ENCODE results near the gene ILF3. TPM values are rescaled to one million over a fixed set of nuclear protein-coding genes. Genes with fewer than 3 reads are reported as not detected.

Gene ILF3
- total and polyA plus RNA-seq, 2 donors (not counting 3 experiments of a cell fraction or from before 2014, with no cell fraction given): 186 to 459 TPM

DNA sequence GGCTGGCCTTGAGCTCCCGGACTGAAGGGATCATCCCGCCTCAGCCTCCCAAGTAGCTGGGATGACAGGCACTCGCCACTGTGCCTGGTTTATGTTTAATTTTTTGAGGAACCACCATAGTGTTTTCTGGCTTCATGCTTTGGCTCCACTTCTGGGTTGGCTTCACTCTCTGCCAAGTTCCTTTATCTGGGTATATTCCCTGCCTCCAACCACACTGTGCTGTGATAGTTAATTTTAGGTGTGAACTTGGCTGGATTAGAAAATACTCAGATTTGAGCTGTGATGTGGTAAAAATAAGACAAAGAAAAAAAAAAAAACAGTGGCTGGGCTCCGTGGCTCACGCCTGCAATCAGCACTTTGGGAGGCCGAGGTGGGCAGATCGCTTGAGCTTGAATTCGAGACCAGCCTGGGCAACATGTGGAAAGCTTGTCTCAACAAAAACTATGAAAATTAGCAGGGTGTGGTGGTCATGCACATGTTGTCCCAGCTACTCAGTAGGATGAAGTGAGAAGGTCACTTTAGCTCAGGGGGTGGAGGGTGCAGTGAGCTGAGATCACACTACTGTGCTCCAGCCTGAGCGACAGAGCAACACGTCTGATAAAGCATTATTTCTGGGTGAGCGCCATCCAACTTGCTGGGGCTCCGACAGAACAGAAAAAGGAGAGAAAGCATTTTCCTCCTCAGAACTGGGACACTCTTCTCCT, 7.5 kb upstream of the ILF3 start:
- H3K9me1 ChIP-seq (replicated peaks; ENCODE audit: control insufficient read depth, extremely low read depth, insufficient read depth, low read length): no peaks in the 10 kb centered on the region
- H3K36me3 ChIP-seq (ENCODE audit: control insufficient read depth in 2 of 2, extremely low read depth in 1 of 2, insufficient read depth in 2 of 2, low read length in 2 of 2): peaks cover 0 to 8% of the 10 kb centered on the region in 2 experiments
- dilution Hi-C loops (cut with MboI; ENCODE audit: extremely low pct_ligation_motif_present, low sequenced_read_pairs): no loop called here
- POLR2A ChIA-PET: no interaction called here
- no peaks in the 10 kb centered on the region for H4K20me1 ChIP-seq (replicated peaks; ENCODE audit: control insufficient read depth, extremely low read depth, insufficient read depth, low read length)
- TF ChIP-seq MYC (IDR thresholded peaks at IDR 0.05; ENCODE audit: low read depth, low read length) (no peak), POLR2A (IDR thresholded peaks at IDR 0.05; ENCODE audit: low read depth, low read length) (no peak), GATA2 (IDR thresholded peaks at IDR 0.05; ENCODE audit: insufficient read depth, insufficient read length, low read depth, low read length) (no peak), FOS (IDR thresholded peaks at IDR 0.05; ENCODE audit: borderline replicate concordance, insufficient read depth, low read length) (no peak), JUN (IDR thresholded peaks at IDR 0.05; ENCODE audit: borderline replicate concordance, insufficient read depth, insufficient read length, low read depth) (no peak), CTCF (IDR thresholded peaks at IDR 0.05; ENCODE audit: extremely low read depth in 1 of 2, insufficient read depth in 1 of 2, low read depth in 1 of 2, low read length in 2 of 2) (no peak), POLR2AphosphoS5 (IDR thresholded peaks at IDR 0.05; ENCODE audit: insufficient read depth, low read depth, low read length) (no peak), EZH2 (IDR thresholded peaks at IDR 0.05; ENCODE audit: borderline replicate concordance, low read depth, low read length, severe bottlenecking) (no peak)
- TF ChIP-seq, protein P1, sequence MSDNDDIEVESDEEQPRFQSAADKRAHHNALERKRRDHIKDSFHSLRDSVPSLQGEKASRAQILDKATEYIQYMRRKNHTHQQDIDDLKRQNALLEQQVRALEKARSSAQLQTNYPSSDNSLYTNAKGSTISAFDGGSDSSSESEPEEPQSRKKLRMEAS (IDR thresholded peaks at IDR 0.05; ENCODE audit: insufficient read depth, insufficient read length): no peak
- intact Hi-C loops (cut with micrococcal nuclease): no loop called here
- BruUV-seq (replicated peaks): no TSS peak
- FAIRE-seq (no peak), DNase-seq (ENCODE audit: low read depth, low spot score) (no peak)
- no peak overlapping the region for H2AFZ ChIP-seq (ENCODE audit: low read depth, low read length)
- H3K9ac ChIP-seq (replicated peaks; ENCODE audit: extremely low read depth, insufficient read depth, low read length): no peak overlapping the region
- no peak overlapping the region for H3K27ac ChIP-seq (ENCODE audit: insufficient read depth, low read depth, low read length)
- H3K79me2 ChIP-seq (ENCODE audit: control insufficient read depth, insufficient read depth, low read length): no peaks in the 10 kb centered on the region
- no peaks in the 10 kb centered on the region for H3K27me3 ChIP-seq (ENCODE audit: control insufficient read depth in 2 of 2, insufficient read depth in 2 of 2, low read length in 2 of 2)
- CTCF ChIA-PET: interaction anchor here (1.0 to 14.4 kb wide), 7 partner anchors 34 to 163 kb away, joined by 3 to 654 read pairs (median 4); no protein-coding TSS in a partner anchor
- no peaks in the 10 kb centered on the region for H3K9me3 ChIP-seq (replicated peaks; ENCODE audit: control insufficient read depth, insufficient read depth, low read length)
- H3K4me3 ChIP-seq (replicated peaks in 1 of 3; ENCODE audit: insufficient read depth in 1 of 3, low read depth in 1 of 3, low read length in 3 of 3): no peak overlapping the region
- H3K4me1 ChIP-seq (ENCODE audit: control insufficient read depth, extremely low read depth, insufficient read depth, low read length): peaks cover 4% of the 10 kb centered on the region
- H3K4me2 ChIP-seq (ENCODE audit: insufficient read depth, low read length): no peak overlapping the region
